Endothelial cell of umbilical vein (primary cell): ENCODE data around the gene GIPR. TPM values are rescaled to one million over a fixed set of nuclear protein-coding genes. Genes with fewer than 3 reads are reported as not detected.

Source experiments
- BruUV-seq: library from RNA; stranded (reverse); fragments of 400-500 nt; replicated peaks from 2 replicates; lab custom pipeline; 2021; lab: Mats Ljungman, UMichigan
- CTCF ChIA-PET: fragments of 300-600, 350-600 bp; sonication (Branson Sonifier 250); formaldehyde crosslinking; loops from one replicate; lab custom pipeline; 2021; ENCODE audit warnings: antibody characterized with exemption, inconsistent platforms; lab: Charles Lee
- POLR2A ChIA-PET: fragments of 300-600, 350-600 bp; sonication (Branson Sonifier 250); formaldehyde crosslinking; loops from one replicate; lab custom pipeline; 2021; ENCODE audit warnings: antibody characterized with exemption, inconsistent platforms; lab: Charles Lee
- DNase-seq: peaks from one replicate; pipeline ENCODE4 v3.0.0-alpha.2; 2011; ENCODE audit warnings: low read depth, low spot score
- FAIRE-seq: peaks from 2 replicates; lab custom pipeline; 2011; peaks lifted over from hg19 to GRCh38; lab: Jason Lieb, UNC
- H2AFZ ChIP-seq: 2 replicates; pipeline ENCODE4 v1.6.0; 2012; ENCODE audit warnings: low read depth, low read length, control low read depth, inconsistent platforms
- H3K27ac ChIP-seq: 2 replicates; pipeline ENCODE4 v1.5.1; 2011; ENCODE audit warnings: low read depth, mild to moderate bottlenecking, control low read depth, low read length, moderate library complexity; ENCODE audit not compliant: insufficient read depth
- H3K27me3 ChIP-seq, 2 experiments: 2 replicates each; pipeline versions ENCODE4 v1.6.0 to v1.6.1; 2011; ENCODE audit warnings: low read length in 2 of 2, mixed read lengths in 1 of 2; ENCODE audit not compliant: control insufficient read depth in 2 of 2, insufficient read depth in 2 of 2
- H3K36me3 ChIP-seq, 2 experiments: 2 replicates in 1 of 2; 3 replicates in 1 of 2; pipeline ENCODE4 v1.5.1; 2011; ENCODE audit warnings: low read length in 2 of 2, mild to moderate bottlenecking in 1 of 2, moderate library complexity in 1 of 2; ENCODE audit not compliant: control insufficient read depth in 2 of 2, insufficient read depth in 2 of 2; ENCODE audit errors: extremely low read depth in 1 of 2
- H3K4me1 ChIP-seq: 3 replicates; pipeline ENCODE4 v1.5.1; 2011; ENCODE audit warnings: mild to moderate bottlenecking, low read length; ENCODE audit not compliant: control insufficient read depth, insufficient read depth; ENCODE audit errors: extremely low read depth
- H3K4me2 ChIP-seq: 2 replicates; pipeline ENCODE4 v1.6.1; 2011; ENCODE audit warnings: low read length, control low read depth, mixed read lengths; ENCODE audit not compliant: insufficient read depth
- H3K4me3 ChIP-seq, 3 experiments: fragments of 200-600 bp in 1 of 3; sonication (generic), shearing (Covaris generic) in 1 of 3; replicated peaks in 1 of 3; 2 replicates each; pipeline ENCODE4 v1.5.1; 2011 to 2016; ENCODE audit warnings: control low read depth in 3 of 3, low read length in 3 of 3, mild to moderate bottlenecking in 2 of 3, inconsistent platforms in 1 of 3, low read depth in 1 of 3, moderate library complexity in 1 of 3; ENCODE audit not compliant: insufficient read depth in 1 of 3
- H3K79me2 ChIP-seq: 2 replicates; pipeline ENCODE4 v1.6.0; 2012; ENCODE audit warnings: low read length, inconsistent platforms; ENCODE audit not compliant: control insufficient read depth, insufficient read depth
- H3K9ac ChIP-seq: replicated peaks from 2 replicates; pipeline ENCODE3; 2011; ENCODE audit warnings: low read length, control low read depth; ENCODE audit not compliant: insufficient read depth; ENCODE audit errors: extremely low read depth
- H3K9me1 ChIP-seq: replicated peaks from 3 replicates; pipeline ENCODE4 v1.6.0; 2011; ENCODE audit warnings: mild to moderate bottlenecking, low read length; ENCODE audit not compliant: control insufficient read depth, insufficient read depth; ENCODE audit errors: extremely low read depth
- H3K9me3 ChIP-seq: replicated peaks from 2 replicates; pipeline ENCODE4 v1.5.1; 2012; ENCODE audit warnings: low read length, inconsistent platforms; ENCODE audit not compliant: control insufficient read depth, insufficient read depth
- H4K20me1 ChIP-seq: replicated peaks from 2 replicates; pipeline ENCODE3; 2011; ENCODE audit warnings: mild to moderate bottlenecking, low read length; ENCODE audit not compliant: control insufficient read depth, insufficient read depth; ENCODE audit errors: extremely low read depth
- EZH2 ChIP-seq: IDR thresholded peaks from 2 replicates; pipeline ENCODE4 v1.6.1; 2012; ENCODE audit warnings: borderline replicate concordance, low read depth, mild to moderate bottlenecking, moderate library complexity, low read length, inconsistent platforms; ENCODE audit not compliant: severe bottlenecking
- FOS ChIP-seq: IDR thresholded peaks from 2 replicates; pipeline ENCODE4 v1.6.1; 2011; ENCODE audit warnings: mild to moderate bottlenecking, low read length, moderate library complexity, borderline replicate concordance; ENCODE audit not compliant: insufficient read depth
- GATA2 ChIP-seq: IDR thresholded peaks from 2 replicates; pipeline ENCODE4 v1.7.0; 2011; ENCODE audit warnings: low read depth, mild to moderate bottlenecking, moderate library complexity, mixed read lengths, low read length; ENCODE audit not compliant: insufficient read length, insufficient read depth
- JUN ChIP-seq: IDR thresholded peaks from 2 replicates; pipeline ENCODE4 v1.6.1; 2011; ENCODE audit warnings: borderline replicate concordance, low read depth; ENCODE audit not compliant: insufficient read length, insufficient read depth
- MYC ChIP-seq: IDR thresholded peaks from one replicate; pipeline ENCODE4 v1.6.1; 2011; ENCODE audit warnings: mild to moderate bottlenecking, low read depth, low read length
- POLR2A ChIP-seq: IDR thresholded peaks from 2 replicates; pipeline ENCODE4 v1.6.1; 2012; ENCODE audit warnings: low read depth, mild to moderate bottlenecking, control low read depth, low read length
- POLR2AphosphoS5 ChIP-seq: IDR thresholded peaks from 2 replicates; pipeline ENCODE4 v1.6.1; 2012; ENCODE audit warnings: low read depth, mild to moderate bottlenecking, control low read depth, low read length, moderate library complexity; ENCODE audit not compliant: insufficient read depth
- dilution Hi-C: fragments of 300-500 bp; cut with MboI; formaldehyde crosslinking; loops from one replicate; pipeline ENCODE4 v1.15.0; 2019; ENCODE audit warnings: low sequenced_read_pairs; ENCODE audit not compliant: extremely low pct_ligation_motif_present
- intact Hi-C: fragments of 100-400 bp; cut with micrococcal nuclease; formaldehyde crosslinking; loops from one replicate; pipeline ENCODE4 v1.10.0; 2022
- polyA plus RNA-seq, 4 experiments: library from polyadenylated mRNA; depleted of rRNA in 3 of 4; stranded (reverse) in 3 of 4; unstranded in 1 of 4; fragments of >200 nt; gene quantifications; 2 replicates each; pipeline versions ENCODE4 v1.2.1 to v1.2.3, GENCODE V29; 2011 to 2012; ENCODE audit warnings: missing spikeins in 1 of 4
- total RNA-seq: library from RNA; stranded (reverse); gene quantifications from 2 replicates; pipeline ENCODE4 v1.2.3, GENCODE V29; 2021
- TF ChIP-seq, protein P1 (sequence below), 2 donors: IDR thresholded peaks; 1 replicate in 1 of 2; 2 replicates in 1 of 2; pipeline ENCODE4 v1.5.1; 2011; ENCODE audit warnings: low read length in 2 of 2, mild to moderate bottlenecking in 2 of 2, moderate library complexity in 2 of 2, control low read depth in 1 of 2, inconsistent platforms in 1 of 2, low read depth in 1 of 2; ENCODE audit not compliant: insufficient read depth in 1 of 2; ENCODE audit errors: extremely low read depth in 1 of 2
- TF ChIP-seq, protein P2 (sequence below): IDR thresholded peaks from 2 replicates; pipeline ENCODE4 v1.6.1; 2011; ENCODE audit not compliant: insufficient read depth, insufficient read length

Gene GIPR
- total and polyA plus RNA-seq, 2 donors (not counting 3 experiments of a cell fraction or from before 2014, with no cell fraction given), result not detected

DNA sequence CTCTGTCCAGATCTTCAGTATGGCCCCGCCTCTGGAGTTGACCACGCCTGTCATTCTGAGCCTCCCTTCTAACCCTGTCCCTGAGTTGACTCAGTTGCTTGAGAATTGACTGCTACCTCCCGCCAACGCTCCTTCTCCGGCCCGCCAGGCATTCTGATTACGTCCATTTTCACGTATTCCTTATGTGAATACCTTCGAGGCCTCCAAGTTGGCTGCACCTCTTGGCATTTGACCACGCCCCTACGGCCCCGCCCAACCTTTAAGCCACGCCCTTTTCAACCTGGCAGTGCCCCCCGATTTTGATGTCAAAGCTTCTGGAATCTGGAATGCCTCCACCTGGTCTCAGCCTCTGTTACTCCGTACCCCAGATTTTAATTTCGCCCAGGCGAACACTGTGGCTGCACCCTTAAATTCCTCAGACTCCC, 27.2 kb upstream of the GIPR start:
- H3K27ac ChIP-seq, result no peak overlapping the region
- no TSS peak for BruUV-seq
- H2AFZ ChIP-seq, result peak overlapping the region; percentile 0
- TF ChIP-seq POLR2AphosphoS5, result no peak
- no peak for TF ChIP-seq GATA2
- TF ChIP-seq, protein P1, sequence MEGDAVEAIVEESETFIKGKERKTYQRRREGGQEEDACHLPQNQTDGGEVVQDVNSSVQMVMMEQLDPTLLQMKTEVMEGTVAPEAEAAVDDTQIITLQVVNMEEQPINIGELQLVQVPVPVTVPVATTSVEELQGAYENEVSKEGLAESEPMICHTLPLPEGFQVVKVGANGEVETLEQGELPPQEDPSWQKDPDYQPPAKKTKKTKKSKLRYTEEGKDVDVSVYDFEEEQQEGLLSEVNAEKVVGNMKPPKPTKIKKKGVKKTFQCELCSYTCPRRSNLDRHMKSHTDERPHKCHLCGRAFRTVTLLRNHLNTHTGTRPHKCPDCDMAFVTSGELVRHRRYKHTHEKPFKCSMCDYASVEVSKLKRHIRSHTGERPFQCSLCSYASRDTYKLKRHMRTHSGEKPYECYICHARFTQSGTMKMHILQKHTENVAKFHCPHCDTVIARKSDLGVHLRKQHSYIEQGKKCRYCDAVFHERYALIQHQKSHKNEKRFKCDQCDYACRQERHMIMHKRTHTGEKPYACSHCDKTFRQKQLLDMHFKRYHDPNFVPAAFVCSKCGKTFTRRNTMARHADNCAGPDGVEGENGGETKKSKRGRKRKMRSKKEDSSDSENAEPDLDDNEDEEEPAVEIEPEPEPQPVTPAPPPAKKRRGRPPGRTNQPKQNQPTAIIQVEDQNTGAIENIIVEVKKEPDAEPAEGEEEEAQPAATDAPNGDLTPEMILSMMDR (IDR thresholded peaks at IDR 0.05; ENCODE audit: extremely low read depth in 1 of 2, insufficient read depth in 1 of 2, low read depth in 1 of 2, low read length in 2 of 2), result no peak
- no peak for TF ChIP-seq JUN
- TF ChIP-seq, protein P2, sequence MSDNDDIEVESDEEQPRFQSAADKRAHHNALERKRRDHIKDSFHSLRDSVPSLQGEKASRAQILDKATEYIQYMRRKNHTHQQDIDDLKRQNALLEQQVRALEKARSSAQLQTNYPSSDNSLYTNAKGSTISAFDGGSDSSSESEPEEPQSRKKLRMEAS, result no peak
- TF ChIP-seq POLR2A, result no peak
- TF ChIP-seq MYC, result no peak
- no peak for TF ChIP-seq EZH2
- TF ChIP-seq FOS, result no peak
- CTCF ChIA-PET, result interaction anchor here (1.6 to 5.3 kb wide), 18 partner anchors 8 to 201 kb away, joined by 4 to 91 read pairs (median 26); partner anchors contain the start of genes GPR4, PPM1N and RTN2
- H3K4me1 ChIP-seq, result peaks cover 38% of the 10 kb centered on the region
- POLR2A ChIA-PET, result interaction anchor here (1.4 to 1.6 kb wide), 2 partner anchors 57 to 114 kb away, joined by 3 to 4 read pairs; no protein-coding TSS in a partner anchor
- FAIRE-seq (no peak), DNase-seq (no peak)
- no peaks in the 10 kb centered on the region for H4K20me1 ChIP-seq
- intact Hi-C loops (loop anchor here (1.0 to 5.0 kb wide), 2 partner anchors 9 to 214 kb away; no protein-coding TSS in a partner anchor), dilution Hi-C loops (no loop called here)
- H3K9ac ChIP-seq, result no peak overlapping the region
- H3K4me2 ChIP-seq, result peak overlapping the region; percentile 4
- H3K79me2 ChIP-seq, result no peaks in the 10 kb centered on the region
- H3K36me3 ChIP-seq, result no peaks in the 10 kb centered on the region
- no peaks in the 10 kb centered on the region for H3K27me3 ChIP-seq
- no peak overlapping the region for H3K4me3 ChIP-seq
- H3K9me3 ChIP-seq, result no peaks in the 10 kb centered on the region
- no peaks in the 10 kb centered on the region for H3K9me1 ChIP-seq
